ENCODE data around the gene CYB5RL.

Gene CYB5RL

DNA sequence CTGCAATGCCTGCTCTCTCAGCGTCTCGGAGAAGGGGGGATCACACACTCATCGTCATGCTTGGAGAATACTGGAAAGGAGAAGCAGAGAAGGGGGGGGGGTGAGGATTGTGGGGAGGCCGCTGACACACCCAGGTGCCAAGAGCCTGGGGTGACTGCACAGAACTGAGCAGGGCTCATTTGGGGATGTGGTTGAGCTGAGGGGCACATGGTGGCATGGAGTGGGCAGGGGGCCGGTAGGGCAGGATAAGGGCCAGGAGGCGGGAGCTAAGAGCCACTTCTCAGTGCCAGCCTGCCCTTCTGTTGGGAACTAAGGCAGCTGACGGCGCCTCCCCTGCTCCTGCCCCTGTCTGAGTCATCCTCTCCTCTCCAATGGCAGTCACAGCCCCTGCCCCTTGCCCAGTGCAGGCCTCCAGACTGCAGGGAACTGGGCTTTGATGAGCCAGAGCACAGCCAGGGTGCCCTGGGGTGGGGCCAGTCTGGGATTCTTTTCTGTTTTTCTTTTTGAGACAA is 27.3 kb upstream of the CYB5RL start:
- ChIA-PET CTCF (no interaction called here), POLR2A (interaction anchor here (0.7 kb wide), 1 partner anchor 179 kb away, joined by 3 read pairs; the partner anchor contains the start of gene SSBP3)
- DNase-seq (ENCODE audit: extremely low spot score) = no peak
- TF ChIP-seq HDGF (IDR thresholded peaks at IDR 0.05; ENCODE audit: borderline replicate concordance) (no peak), NFRKB (IDR thresholded peaks at IDR 0.05) (no peak), ARNT (IDR thresholded peaks at IDR 0.05) (no peak), FOXK2 (IDR thresholded peaks at IDR 0.05) (no peak), CTBP1 (IDR thresholded peaks at IDR 0.05; ENCODE audit: borderline replicate concordance) (no peak), TARDBP (IDR thresholded peaks at IDR 0.05) (no peak), SUZ12 (IDR thresholded peaks at IDR 0.05) (no peak), FOXM1 (IDR thresholded peaks at IDR 0.05; ENCODE audit: borderline replicate concordance) (no peak), BHLHE40 (IDR thresholded peaks at IDR 0.05; ENCODE audit: borderline replicate concordance) (no peak), FOXA1 (IDR thresholded peaks at IDR 0.05) (no peak), LEF1 (IDR thresholded peaks at IDR 0.05; ENCODE audit: borderline replicate concordance) (no peak), PKNOX1 (IDR thresholded peaks at IDR 0.05) (no peak)

- ChIA-PET CTCF (no interaction called here), POLR2A (no interaction called here)
- TF ChIP-seq HDGF (IDR thresholded peaks at IDR 0.05; ENCODE audit: borderline replicate concordance) (no peak), ELF4 (IDR thresholded peaks at IDR 0.05) (no peak), ARNT (IDR thresholded peaks at IDR 0.05) (no peak), FOXA1 (IDR thresholded peaks at IDR 0.05) (no peak), FOXM1 (IDR thresholded peaks at IDR 0.05; ENCODE audit: borderline replicate concordance) (no peak)
Observed at GRCh38 chr1:54225986-54226559, 26.2 kb upstream of the CYB5RL start.

GRCh38 chr1:54225378-54225777 is 25.5 kb upstream of the CYB5RL start:
- no peak for DNase-seq (ENCODE audit: extremely low spot score)
- TF ChIP-seq L3MBTL2 (conservative IDR thresholded peaks at IDR 0.05) (no peak), TARDBP (IDR thresholded peaks at IDR 0.05) (no peak), BHLHE40 (IDR thresholded peaks at IDR 0.05; ENCODE audit: borderline replicate concordance) (no peak)
- CTCF ChIA-PET = no interaction called here
- POLR2A ChIA-PET = no interaction called here

More at GRCh38 chr1:54225986-54226559, 26.2 kb upstream of the CYB5RL start:
- DNase-seq (ENCODE audit: extremely low spot score) = no peak

DNA sequence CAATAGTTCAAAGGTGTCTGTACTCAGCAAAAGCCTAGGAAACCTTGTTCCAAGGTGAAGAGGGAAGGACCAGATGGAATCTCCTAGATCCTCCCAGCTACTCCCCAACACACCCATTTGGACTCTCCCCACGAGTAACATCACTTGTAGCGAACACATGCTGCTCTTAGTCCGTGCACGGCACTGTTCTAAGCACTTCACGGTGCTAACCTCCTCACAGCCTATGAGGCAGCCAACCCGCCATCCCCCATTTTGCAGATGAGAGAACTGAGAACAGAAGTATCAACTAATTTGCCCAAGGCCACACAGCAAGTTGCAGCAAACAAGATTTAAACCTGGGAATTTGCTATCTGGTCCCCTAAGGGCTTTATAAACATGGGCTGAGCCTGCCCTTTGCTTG is 24.4 kb upstream of the CYB5RL start:
- CTCF ChIA-PET = no interaction called here
- no peak for TF ChIP-seq ARNT (IDR thresholded peaks at IDR 0.05)
- no peak for TF ChIP-seq FOXK2 (IDR thresholded peaks at IDR 0.05)
- no peak for TF ChIP-seq BHLHE40 (IDR thresholded peaks at IDR 0.05; ENCODE audit: borderline replicate concordance)
- no peak for TF ChIP-seq FOXM1 (IDR thresholded peaks at IDR 0.05; ENCODE audit: borderline replicate concordance)
- TF ChIP-seq ELF4 (IDR thresholded peaks at IDR 0.05) = no peak
- TF ChIP-seq HDGF (IDR thresholded peaks at IDR 0.05; ENCODE audit: borderline replicate concordance) = no peak
- no peak for TF ChIP-seq ZNF384 (IDR thresholded peaks at IDR 0.05)
- TF ChIP-seq LEF1 (IDR thresholded peaks at IDR 0.05; ENCODE audit: borderline replicate concordance) = no peak
- no peak for TF ChIP-seq SP1 (IDR thresholded peaks at IDR 0.05)
- no peak for TF ChIP-seq L3MBTL2 (conservative IDR thresholded peaks at IDR 0.05)
- TF ChIP-seq FOXA1 (IDR thresholded peaks at IDR 0.05) = no peak
- TF ChIP-seq TARDBP (IDR thresholded peaks at IDR 0.05) = no peak
- TF ChIP-seq CTBP1 (IDR thresholded peaks at IDR 0.05; ENCODE audit: borderline replicate concordance) = no peak
- TF ChIP-seq PKNOX1 (IDR thresholded peaks at IDR 0.05) = no peak
- TF ChIP-seq NFRKB (IDR thresholded peaks at IDR 0.05) = no peak
- TF ChIP-seq SUZ12 (IDR thresholded peaks at IDR 0.05) = no peak
- no peak for DNase-seq (ENCODE audit: extremely low spot score)
- POLR2A ChIA-PET = no interaction called here

DNA sequence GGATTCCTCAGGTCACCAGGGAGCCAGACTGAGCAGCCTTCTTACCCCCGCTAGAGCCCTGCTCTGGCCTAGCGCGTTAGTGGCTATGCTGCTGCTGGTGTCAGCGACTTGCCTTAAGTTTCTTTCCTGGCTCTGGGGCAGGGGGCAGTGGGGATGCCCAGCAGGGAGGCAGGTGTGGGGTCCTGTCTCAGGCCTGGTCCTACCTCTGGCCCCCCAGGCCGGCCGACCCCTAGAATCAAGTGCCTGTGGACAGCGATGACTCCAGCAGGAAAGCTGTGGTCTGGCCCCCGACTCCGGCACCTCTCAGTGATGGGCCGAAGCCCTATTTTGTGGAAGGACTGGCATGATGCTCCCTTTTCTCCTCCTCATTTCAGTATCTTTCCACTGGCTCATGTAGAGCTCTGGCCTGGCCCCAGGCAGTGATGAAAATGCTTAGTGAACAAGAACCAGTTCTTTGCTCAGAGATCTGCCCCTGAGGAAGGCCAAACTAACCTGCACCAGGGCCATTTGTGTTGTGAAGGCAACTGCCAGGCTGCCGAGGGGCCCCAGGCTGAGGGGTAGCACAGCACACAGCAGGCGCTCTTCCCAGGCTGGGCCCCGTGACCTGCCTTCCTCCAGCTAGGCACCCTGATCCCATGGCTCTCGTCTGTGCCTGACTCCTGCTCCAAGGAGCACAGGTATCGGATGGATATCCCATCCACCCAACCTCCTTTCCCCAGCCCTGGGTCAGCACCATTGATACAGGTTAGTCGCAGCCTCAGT is 23.8 kb upstream of the CYB5RL start:
- DNase-seq (ENCODE audit: extremely low spot score) = no peak
- ChIA-PET POLR2A (no interaction called here), CTCF (no interaction called here)
- TF ChIP-seq ARNT (IDR thresholded peaks at IDR 0.05) (no peak), NFRKB (IDR thresholded peaks at IDR 0.05) (no peak), HDGF (IDR thresholded peaks at IDR 0.05; ENCODE audit: borderline replicate concordance) (no peak), L3MBTL2 (conservative IDR thresholded peaks at IDR 0.05) (no peak), TARDBP (IDR thresholded peaks at IDR 0.05) (no peak), ELF4 (IDR thresholded peaks at IDR 0.05) (no peak), PKNOX1 (IDR thresholded peaks at IDR 0.05) (no peak), BHLHE40 (IDR thresholded peaks at IDR 0.05; ENCODE audit: borderline replicate concordance) (no peak), ZNF384 (IDR thresholded peaks at IDR 0.05) (no peak)

GRCh38 chr1:54222711-54223110 is 22.9 kb upstream of the CYB5RL start:
- DNase-seq (ENCODE audit: extremely low spot score) = no peak
- ChIA-PET CTCF (no interaction called here), POLR2A (no interaction called here)
- no peak for TF ChIP-seq FOXM1 (IDR thresholded peaks at IDR 0.05; ENCODE audit: borderline replicate concordance)
- no peak for TF ChIP-seq BHLHE40 (IDR thresholded peaks at IDR 0.05; ENCODE audit: borderline replicate concordance)
- no peak for TF ChIP-seq ELF4 (IDR thresholded peaks at IDR 0.05)
- TF ChIP-seq PKNOX1 (IDR thresholded peaks at IDR 0.05) = no peak
- no peak for TF ChIP-seq L3MBTL2 (conservative IDR thresholded peaks at IDR 0.05)
- no peak for TF ChIP-seq FOXK2 (IDR thresholded peaks at IDR 0.05)
- TF ChIP-seq HDGF (IDR thresholded peaks at IDR 0.05; ENCODE audit: borderline replicate concordance) = no peak
- no peak for TF ChIP-seq SP1 (IDR thresholded peaks at IDR 0.05)
- no peak for TF ChIP-seq ZNF384 (IDR thresholded peaks at IDR 0.05)
- no peak for TF ChIP-seq LEF1 (IDR thresholded peaks at IDR 0.05; ENCODE audit: borderline replicate concordance)
- TF ChIP-seq NFRKB (IDR thresholded peaks at IDR 0.05) = no peak
- no peak for TF ChIP-seq ARNT (IDR thresholded peaks at IDR 0.05)

All from HEK293T (cell line).